Transverse colon (tissue), 4 donors: ENCODE measurements around the gene DHX58. TPM values are rescaled to one million over a fixed set of nuclear protein-coding genes. Genes with fewer than 3 reads are reported as not detected.
A peak's percentile ranks its signal among the peaks of the same experiment; 100 is the strongest.

ENCODE experiments used
- DNase-seq: peaks from one replicate; pipeline ENCODE4 v3.0.0-alpha.2; 2019
- H3K27ac ChIP-seq, 4 donors: fragments of 200-600 bp; sonication (generic); 2 replicates each; pipeline ENCODE4 v1.5.1; 2016 to 2018; ENCODE audit warnings: inconsistent platforms in 4 of 4
- H3K27me3 ChIP-seq: fragments of 200-600 bp; sonication (generic); 2 replicates; pipeline ENCODE4 v1.5.1; 2017; ENCODE audit warnings: inconsistent platforms
- H3K36me3 ChIP-seq, 4 donors: fragments of 200-600 bp; sonication (generic); 2 replicates each; pipeline ENCODE4 v1.5.1; 2017 to 2019; ENCODE audit warnings: inconsistent platforms in 4 of 4
- H3K4me1 ChIP-seq, 4 donors: fragments of 200-600 bp; sonication (generic); 2 replicates each; pipeline ENCODE4 v1.5.1; 2017 to 2020; ENCODE audit warnings: inconsistent platforms in 4 of 4
- H3K4me3 ChIP-seq, 4 donors: fragments of 200-600 bp; sonication (generic); 1 replicate in 1 of 4; 2 replicates in 3 of 4; pipeline versions ENCODE4 v1.5.1 to v1.6.1; 2017 to 2019; ENCODE audit warnings: inconsistent platforms in 4 of 4
- H3K9me3 ChIP-seq, 2 donors: fragments of 200-600 bp; sonication (generic); 2 replicates each; pipeline ENCODE4 v1.5.1; 2017 to 2019; ENCODE audit warnings: inconsistent platforms in 2 of 2
- EP300 ChIP-seq: sonication (generic); formaldehyde crosslinking; IDR thresholded peaks from one replicate; pipeline ENCODE4 v1.6.1; 2017; ENCODE audit warnings: antibody characterized with exemption, low read depth
- POLR2A ChIP-seq: fragments of 450-650 bp; IDR thresholded peaks from one replicate; pipeline ENCODE4 v1.6.1; 2016; ENCODE audit warnings: antibody characterized with exemption, mild to moderate bottlenecking, moderate library complexity
- POLR2AphosphoS5 ChIP-seq, 3 donors: sonication (generic); formaldehyde crosslinking; IDR thresholded peaks; one replicate each; pipeline ENCODE4 v1.6.1; 2016; ENCODE audit warnings: antibody characterized with exemption in 3 of 3
- WGBS, 2 donors: methylation state at CpG; one replicate each; pipeline ENCODE4 v1.1.5; 2018; ENCODE audit warnings: low coverage in 1 of 2; 5-methylcytosine and 5-hydroxymethylcytosine counted together
- in situ Hi-C, 4 donors: fragments of 200-750 bp; cut with MboI; loops; one replicate each; pipeline versions ENCODE4 v1.15.0 to v1.15.1; 2017; ENCODE audit warnings: low sequenced_read_pairs in 3 of 4, low pct_ligation_motif_present in 1 of 4, low pct_unique_long_range_greater_than_20kb in 1 of 4
- intact Hi-C: fragments of 100-400 bp; cut with DNase I; formaldehyde crosslinking; loops from one replicate; pipeline ENCODE4 v1.15.1; 2023; ENCODE audit warnings: low total_unique reads
- total RNA-seq, 4 donors: library from RNA; depleted of rRNA; stranded (reverse); fragments of >200 nt; gene quantifications; one replicate each; pipeline ENCODE4 v1.1.0, GENCODE V29; 2016
- TF ChIP-seq, protein P1 (sequence below), 5 experiments: fragments of 200-600 bp in 3 of 5; fragments of 450-650 bp in 2 of 5; sonication (generic) in 3 of 5; IDR thresholded peaks; 1 replicate in 2 of 5; 2 replicates in 3 of 5; pipeline ENCODE4 v1.5.1; 2016 to 2017; ENCODE audit warnings: antibody characterized with exemption in 5 of 5, inconsistent platforms in 3 of 5, mild to moderate bottlenecking in 2 of 5, moderate library complexity in 1 of 5

The DHX58 gene
- total RNA-seq, 4 donors from 2014 or later: 4.6 to 14.6 (median 12.8) TPM

GRCh38 chr17:42122371-42123303 lies 10.1 kb upstream of the DHX58 start, which contains the start of gene HSPB9:
HSPB9 (plus strand) TSS chr17:42122804; CDS start chr17:42122851, 47 bp downstream.
- TF ChIP-seq, protein P1, sequence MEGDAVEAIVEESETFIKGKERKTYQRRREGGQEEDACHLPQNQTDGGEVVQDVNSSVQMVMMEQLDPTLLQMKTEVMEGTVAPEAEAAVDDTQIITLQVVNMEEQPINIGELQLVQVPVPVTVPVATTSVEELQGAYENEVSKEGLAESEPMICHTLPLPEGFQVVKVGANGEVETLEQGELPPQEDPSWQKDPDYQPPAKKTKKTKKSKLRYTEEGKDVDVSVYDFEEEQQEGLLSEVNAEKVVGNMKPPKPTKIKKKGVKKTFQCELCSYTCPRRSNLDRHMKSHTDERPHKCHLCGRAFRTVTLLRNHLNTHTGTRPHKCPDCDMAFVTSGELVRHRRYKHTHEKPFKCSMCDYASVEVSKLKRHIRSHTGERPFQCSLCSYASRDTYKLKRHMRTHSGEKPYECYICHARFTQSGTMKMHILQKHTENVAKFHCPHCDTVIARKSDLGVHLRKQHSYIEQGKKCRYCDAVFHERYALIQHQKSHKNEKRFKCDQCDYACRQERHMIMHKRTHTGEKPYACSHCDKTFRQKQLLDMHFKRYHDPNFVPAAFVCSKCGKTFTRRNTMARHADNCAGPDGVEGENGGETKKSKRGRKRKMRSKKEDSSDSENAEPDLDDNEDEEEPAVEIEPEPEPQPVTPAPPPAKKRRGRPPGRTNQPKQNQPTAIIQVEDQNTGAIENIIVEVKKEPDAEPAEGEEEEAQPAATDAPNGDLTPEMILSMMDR (IDR thresholded peaks at IDR 0.05): no peak
- TF ChIP-seq POLR2A (peak; percentile 38), EP300 (no peak), POLR2AphosphoS5 (IDR thresholded peaks at IDR 0.05) (peak in 2 of 3 donors; percentile 26 to 29)
- peak within 1 kb of the TSS in 2 of 4 donors; percentile 6 to 7 for H3K4me3 ChIP-seq
- H3K27me3 ChIP-seq: no peaks in the 10 kb centered on the region
- in situ Hi-C loops (no loop called here), intact Hi-C loops (no loop called here)
- H3K4me1 ChIP-seq: peaks cover 18 to 26% (median 22%) of the 10 kb centered on the region in 4 donors
- peak within 1 kb of the TSS; percentile 71 to 82 (median 78) for H3K27ac ChIP-seq
- no peaks in the 10 kb centered on the region for H3K9me3 ChIP-seq
- peak; percentile 86 for DNase-seq
- H3K36me3 ChIP-seq: peaks cover 0 to 19% (median 7%) of the 10 kb centered on the region in 4 donors
- 48% methylated on average over 51 of the region's 61 CpGs; no CpG with 5 or more reads in 1 of the 2 donors for WGBS, 2 donors

DNA sequence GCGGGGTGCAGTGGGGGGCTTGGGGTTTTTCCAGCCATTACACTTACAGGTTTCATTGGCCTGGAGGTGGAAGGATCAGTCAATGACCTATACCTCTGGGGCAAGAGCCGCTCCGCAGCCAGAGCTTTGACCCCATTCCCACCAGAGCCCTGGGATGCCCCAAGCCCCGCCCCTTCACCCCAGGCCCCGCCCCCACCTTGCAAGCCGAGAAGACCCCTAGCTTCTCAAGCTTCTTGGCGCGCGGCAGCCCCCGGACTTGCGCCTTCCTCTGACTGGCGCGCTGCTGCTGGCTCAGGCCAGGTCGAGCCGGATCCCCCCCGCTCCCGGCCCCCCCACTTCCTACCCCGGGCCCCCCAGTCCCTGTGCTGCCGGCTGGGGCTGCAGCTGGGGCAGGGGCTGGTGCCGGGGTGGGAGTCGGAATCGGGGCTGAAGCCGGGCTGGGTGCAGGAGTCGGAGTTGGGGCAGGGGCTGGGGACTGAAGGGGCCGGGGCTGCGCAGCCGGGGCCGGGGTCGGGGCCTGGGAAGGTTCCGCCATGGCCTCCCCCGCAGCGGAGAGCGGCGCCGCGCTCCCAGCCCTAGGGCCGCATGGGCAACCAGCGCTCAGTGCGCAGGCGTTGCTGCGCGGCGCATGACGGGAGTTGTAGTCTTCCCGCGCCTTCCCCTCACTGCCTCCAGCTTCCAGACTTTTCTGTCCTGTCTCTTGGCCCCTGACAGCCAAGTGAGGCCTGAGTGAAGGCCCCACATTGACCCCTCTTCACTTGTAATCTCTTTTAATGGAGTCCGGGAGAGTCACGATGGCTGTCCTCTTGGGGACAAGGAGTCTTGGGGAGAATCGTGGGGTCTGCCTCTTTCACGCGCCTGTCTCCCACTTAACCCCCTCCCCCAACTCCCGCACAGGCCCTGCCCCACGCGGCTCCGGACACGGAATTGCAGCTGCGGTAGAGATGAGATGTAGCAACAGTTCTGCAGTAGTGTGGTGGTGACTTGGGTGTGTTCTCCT lies 8.6 kb upstream of the DHX58 start, which contains the start of gene KAT2A:
Gene KAT2A, minus strand, starts transcription at position 598 of the 1,000 bp plus-strand sequence. Its CDS starts 63 bp downstream, at position 535.
- Histone ChIP-seq H3K4me1 (peaks cover 18 to 26% (median 22%) of the 10 kb centered on the region in 4 donors), H3K27ac (peak within 1 kb of the TSS; percentile 71 to 82 (median 78)), H3K36me3 (peaks cover 0 to 9% (median 3%) of the 10 kb centered on the region in 4 donors), H3K27me3 (no peaks in the 10 kb centered on the region), H3K9me3 (no peaks in the 10 kb centered on the region), H3K4me3 (peak within 1 kb of the TSS; percentile 55 to 94 (median 90))
- peak; percentile 88 for DNase-seq
- intact Hi-C loops: no loop called here
- in situ Hi-C loops: no loop called here
- TF ChIP-seq POLR2A (peak; percentile 35), POLR2AphosphoS5 (IDR thresholded peaks at IDR 0.05) (peak; percentile 44 to 83 (median 82)), EP300 (no peak)
- TF ChIP-seq, protein P1 (IDR thresholded peaks at IDR 0.05): no peak
- 9% methylated on average over 38 of the region's 57 CpGs; no CpG with 5 or more reads in 1 of the 2 donors for WGBS, 2 donors

GRCh38 chr17:42120161-42120769 lies 7.8 kb upstream of the DHX58 start:
- in situ Hi-C loops: no loop called here

More at GRCh38 chr17:42120161-42120769, 7.8 kb upstream of the DHX58 start:
- Histone ChIP-seq H3K4me3 (peak overlapping the region in 3 of 4 donors; percentile 55 to 94 (median 89)), H3K36me3 (peaks cover 0 to 1% (median 0%) of the 10 kb centered on the region in 4 donors), H3K4me1 (peaks cover 18 to 26% (median 22%) of the 10 kb centered on the region in 4 donors), H3K9me3 (no peaks in the 10 kb centered on the region), H3K27me3 (no peaks in the 10 kb centered on the region), H3K27ac (peak overlapping the region in 1 of 4 donors; percentile 82)
- 49 to 58% methylated on average over 2 to 7 of the region's 7 CpGs for WGBS, 2 donors
- TF ChIP-seq POLR2A: no peak
- no peak for TF ChIP-seq POLR2AphosphoS5 (IDR thresholded peaks at IDR 0.05)
- TF ChIP-seq EP300: no peak
- TF ChIP-seq, protein P1 (IDR thresholded peaks at IDR 0.05): no peak
- intact Hi-C loops: no loop called here
- DNase-seq: no peak
